Right hindlimb (tissue), 1 donor: ENCODE data around the gene VARS1.
"Not testable (repeated sequence)": the region's sequence is repeated elsewhere in the genome, so short reads cannot be mapped to it uniquely, and the experiment has no call there.

ENCODE experiments used
- DNase-seq: peaks from one replicate; pipeline ENCODE4 v3.0.0-alpha.2; 2018

VARS1 gene

GRCh38 chr6:31821301-31822035, 25.9 kb upstream of the VARS1 start:
- DNase-seq = peak; percentile 80

DNA sequence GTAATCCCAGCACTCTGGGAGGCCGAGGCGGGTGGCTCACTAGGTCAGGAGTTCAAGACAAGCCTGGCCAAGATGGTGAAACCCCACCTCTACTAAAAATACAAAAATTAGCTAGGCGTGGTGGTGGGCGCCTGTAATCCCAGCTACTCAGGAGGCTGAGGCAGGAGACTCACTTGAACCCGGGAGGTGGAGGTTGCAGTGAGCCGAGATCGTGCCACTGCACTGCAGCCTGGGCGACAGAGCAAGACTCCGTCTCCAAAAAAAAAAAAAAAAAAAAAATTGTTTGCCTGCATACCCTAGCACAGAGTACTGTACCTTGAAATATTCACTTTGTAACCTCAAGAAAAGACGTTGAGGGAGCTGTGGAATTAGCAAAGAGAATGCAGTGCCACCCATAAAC, 24.8 kb upstream of the VARS1 start:
- not testable (repeated sequence) for DNase-seq

GRCh38 chr6:31819871-31820299, 24.3 kb upstream of the VARS1 start:
- no peak for DNase-seq

- DNase-seq = not testable (repeated sequence)
Observed at GRCh38 chr6:31817929-31818511, 22.5 kb upstream of the VARS1 start.

GRCh38 chr6:31817133-31817928, 21.8 kb upstream of the VARS1 start:
- not testable (repeated sequence) for DNase-seq

- peak; percentile 98 for DNase-seq
Observed at GRCh38 chr6:31815025-31815838, 19.7 kb upstream of the VARS1 start, which contains the start of the genes HSPA1A and HSPA1L. Gene HSPA1A (plus strand): TSS chr6:31815543. CDS start chr6:31815757, 214 bp downstream. Gene HSPA1L (minus strand): TSS chr6:31815283. CDS start chr6:31811972, 3,311 bp downstream.

- peak; percentile 98 for DNase-seq
Observed at GRCh38 chr6:31814677-31815024, 19.1 kb upstream of the VARS1 start.

DNA sequence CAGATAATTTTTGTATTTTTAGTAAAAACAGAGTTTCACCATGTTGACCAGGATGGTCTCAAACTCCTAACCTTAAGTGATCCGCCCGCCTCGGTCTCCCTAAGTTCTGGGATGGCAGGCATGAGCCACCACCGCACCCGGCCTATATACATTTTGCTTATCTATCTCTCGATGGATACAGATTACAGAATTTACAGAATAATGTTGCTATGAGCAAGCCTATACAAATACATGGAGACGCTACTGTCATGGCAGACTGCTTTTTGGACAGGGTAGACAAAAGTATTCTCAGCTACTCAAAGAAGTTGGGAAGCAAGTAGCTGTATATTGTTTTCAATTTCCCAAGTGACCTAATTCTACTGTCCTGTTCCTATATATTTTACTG, 17.9 kb upstream of the VARS1 start:
- no peak for DNase-seq

- DNase-seq = no peak
Observed at GRCh38 chr6:31811645-31812044, 16.1 kb upstream of the VARS1 start.

DNA sequence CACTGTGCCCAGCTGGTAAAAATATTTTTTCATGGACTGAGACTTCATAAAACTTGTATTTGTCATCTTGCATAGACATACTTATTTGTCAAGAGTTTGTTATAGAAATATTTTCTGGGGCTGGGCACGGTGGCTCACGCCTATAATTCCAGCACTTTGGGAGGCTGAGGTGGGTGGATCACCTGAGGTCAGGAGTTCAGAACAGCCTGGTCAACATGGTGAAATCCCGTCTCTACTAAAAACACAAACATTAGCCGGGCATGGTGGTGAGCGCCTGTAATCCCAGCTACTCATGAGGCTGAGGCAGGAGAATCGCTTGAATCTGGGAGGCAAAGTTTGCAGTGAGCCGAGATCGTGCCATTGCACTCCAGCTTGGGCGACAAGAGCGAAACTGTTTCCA, 13.0 kb upstream of the VARS1 start:
- DNase-seq = not testable (repeated sequence)

- DNase-seq = peak; percentile 99
Observed at GRCh38 chr6:31806470-31807272, 11.1 kb upstream of the VARS1 start, which contains the start of gene LSM2. Gene LSM2 (minus strand): TSS chr6:31806966. CDS start chr6:31806757, 209 bp downstream.

DNA sequence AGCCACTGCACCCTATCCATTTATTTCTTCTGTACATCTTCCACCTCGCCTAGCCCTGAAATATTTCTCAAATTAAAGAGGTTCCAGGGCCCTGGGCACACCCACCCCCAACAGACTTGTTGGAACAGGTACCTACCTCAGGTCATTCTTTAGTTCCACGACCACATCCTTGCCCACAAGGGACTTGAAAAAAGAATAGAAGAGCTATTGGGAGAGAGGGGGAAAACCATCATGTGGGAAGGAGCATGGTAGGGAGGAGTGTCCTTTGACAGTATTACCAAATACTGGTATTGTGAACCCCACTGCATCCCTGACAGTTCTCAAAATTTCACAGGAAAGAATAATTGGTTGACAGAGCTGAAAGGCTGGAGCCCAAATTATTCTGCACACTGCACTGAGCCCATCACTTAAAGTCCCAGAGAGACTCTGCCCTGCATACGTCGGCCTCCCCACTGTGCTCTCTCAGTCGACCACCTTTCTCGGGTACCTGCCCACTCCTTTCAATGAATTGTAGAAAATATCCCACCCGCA, 10.5 kb upstream of the VARS1 start:
- DNase-seq = no peak

- DNase-seq = not testable (repeated sequence)
Observed at GRCh38 chr6:31801031-31801927, 5.7 kb upstream of the VARS1 start.

GRCh38 chr6:31799781-31800180, 4.2 kb upstream of the VARS1 start:
- DNase-seq = no peak

GRCh38 chr6:31797588-31797987, 2.0 kb upstream of the VARS1 start:
- DNase-seq = no peak

DNA sequence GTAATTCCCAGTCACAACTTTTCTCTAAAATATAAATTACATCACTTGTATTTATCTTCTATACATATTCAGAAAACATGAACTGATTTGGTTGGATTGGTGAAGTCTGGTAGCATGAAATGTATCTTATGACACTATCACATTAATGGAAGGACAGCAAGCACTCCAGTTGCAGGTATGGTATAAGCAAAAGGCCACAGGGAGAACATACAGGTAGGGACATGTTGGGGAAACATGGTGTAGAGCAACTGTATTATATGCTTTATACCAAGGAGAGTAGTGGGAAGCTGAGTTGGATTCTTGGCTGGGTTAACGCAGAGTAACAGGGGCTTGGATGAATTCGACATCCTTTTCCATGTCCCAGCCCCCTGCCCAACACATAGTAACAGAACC, 1.4 kb upstream of the VARS1 start:
- DNase-seq = no peak

DNA sequence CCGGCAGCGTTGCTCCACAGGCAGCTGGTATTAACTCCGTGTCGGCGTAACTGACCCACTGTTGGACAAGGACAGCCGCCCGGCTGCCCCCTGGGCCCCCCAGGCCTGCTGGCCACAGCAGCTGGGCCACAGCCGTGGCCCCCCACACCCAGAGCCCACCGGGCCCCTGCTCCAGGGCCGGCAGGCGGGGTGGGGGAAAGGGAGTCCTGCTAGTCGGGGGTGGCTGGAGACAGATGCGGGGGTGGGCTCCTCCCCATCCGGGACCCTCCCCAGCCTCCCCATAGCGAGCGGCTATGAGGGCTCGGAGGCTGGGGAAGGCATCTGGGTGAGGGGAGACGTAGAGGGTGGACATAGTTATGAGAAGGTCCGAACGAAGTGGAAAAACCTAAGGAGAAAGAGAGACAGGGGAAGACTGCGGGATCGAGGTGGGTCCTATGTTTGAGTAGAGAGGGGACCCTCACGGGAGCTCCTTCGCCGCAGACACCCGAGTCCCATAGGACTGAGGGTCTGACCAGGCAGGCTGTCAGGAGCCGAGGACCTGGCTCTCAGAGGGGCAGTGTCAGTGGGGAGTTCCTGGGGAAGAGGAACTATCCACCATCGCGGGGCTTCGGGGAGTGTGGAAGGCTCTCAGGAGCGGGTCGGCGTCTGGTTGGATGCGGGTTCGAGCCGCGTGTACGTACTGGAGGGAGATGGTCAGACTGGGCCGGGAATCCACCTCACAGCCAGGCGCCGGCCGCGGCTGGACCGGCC, 511 bp downstream of the VARS1 start:
- DNase-seq = peak; percentile 55

- DNase-seq = no peak
Observed at GRCh38 chr6:31794294-31794865, 1.2 kb downstream of the VARS1 start.

DNA sequence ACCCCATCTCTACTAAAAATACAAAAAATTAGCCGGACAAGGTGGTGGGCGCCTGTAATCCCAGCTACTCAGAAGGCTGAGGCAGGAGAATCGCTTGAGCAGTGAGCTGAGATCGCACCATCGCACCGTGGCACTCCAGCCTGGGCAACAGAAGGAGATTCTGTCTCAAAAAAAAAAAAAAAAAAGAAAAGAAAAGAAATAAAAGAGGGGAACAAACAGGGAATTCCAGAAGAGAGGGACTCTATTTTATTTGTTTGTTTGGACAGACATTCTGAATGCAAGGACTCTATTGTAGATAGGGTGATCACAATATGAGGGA, 1.7 kb downstream of the VARS1 start:
- DNase-seq = not testable (repeated sequence)
